NCI-H69 (cell line): ENCODE measurements around the gene TTC1.

Experiments used
- DNase-seq: peaks from one replicate; lab custom pipeline; 2025; lab: John Stamatoyannopoulos, UW

Gene TTC1

GRCh38 chr5:160088805-160089204 is 79.9 kb downstream of the TTC1 start:
- DNase-seq, result no peak

DNA sequence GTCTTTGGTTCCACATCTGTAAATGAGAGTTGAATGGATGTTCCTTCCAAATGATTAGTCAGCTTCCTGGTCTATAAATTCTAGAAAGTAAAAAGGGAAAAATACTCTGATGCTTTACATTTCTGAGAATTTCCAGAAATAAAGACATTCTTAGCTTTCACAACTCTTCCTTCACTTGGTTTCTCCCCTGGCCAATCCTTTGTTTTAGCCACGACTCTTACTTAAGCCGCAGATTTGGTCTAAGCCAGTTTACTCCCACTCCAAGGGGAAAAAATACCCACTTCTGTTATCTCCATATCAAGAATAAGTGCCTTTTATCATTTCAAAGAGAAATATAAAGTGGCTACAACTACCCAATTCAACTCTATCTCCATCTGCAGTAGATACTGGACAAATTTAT is 80.6 kb downstream of the TTC1 start:
- no peak for DNase-seq

- DNase-seq, result no peak
Measured at GRCh38 chr5:160090059-160090458, 81.1 kb downstream of the TTC1 start.

DNA sequence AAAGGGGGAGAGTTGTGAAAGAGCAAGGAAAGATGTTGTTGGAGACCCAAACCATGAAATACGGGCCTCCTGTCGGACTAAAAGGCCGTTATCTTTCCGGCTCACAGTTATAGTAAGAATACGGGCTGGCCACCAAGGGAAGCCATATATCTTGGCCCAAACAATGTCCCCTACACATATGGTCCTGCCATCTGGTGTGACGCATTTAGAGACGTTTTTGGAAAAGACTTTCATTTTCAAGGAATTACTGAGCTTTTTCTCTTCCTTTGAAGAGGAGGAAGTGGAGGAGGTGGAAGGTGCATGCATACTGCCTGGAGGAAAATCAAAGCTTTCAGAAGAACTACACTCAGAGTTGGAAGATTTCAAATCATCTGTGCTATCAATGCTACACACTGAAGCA is 83.6 kb downstream of the TTC1 start:
- DNase-seq, result no peak

DNA sequence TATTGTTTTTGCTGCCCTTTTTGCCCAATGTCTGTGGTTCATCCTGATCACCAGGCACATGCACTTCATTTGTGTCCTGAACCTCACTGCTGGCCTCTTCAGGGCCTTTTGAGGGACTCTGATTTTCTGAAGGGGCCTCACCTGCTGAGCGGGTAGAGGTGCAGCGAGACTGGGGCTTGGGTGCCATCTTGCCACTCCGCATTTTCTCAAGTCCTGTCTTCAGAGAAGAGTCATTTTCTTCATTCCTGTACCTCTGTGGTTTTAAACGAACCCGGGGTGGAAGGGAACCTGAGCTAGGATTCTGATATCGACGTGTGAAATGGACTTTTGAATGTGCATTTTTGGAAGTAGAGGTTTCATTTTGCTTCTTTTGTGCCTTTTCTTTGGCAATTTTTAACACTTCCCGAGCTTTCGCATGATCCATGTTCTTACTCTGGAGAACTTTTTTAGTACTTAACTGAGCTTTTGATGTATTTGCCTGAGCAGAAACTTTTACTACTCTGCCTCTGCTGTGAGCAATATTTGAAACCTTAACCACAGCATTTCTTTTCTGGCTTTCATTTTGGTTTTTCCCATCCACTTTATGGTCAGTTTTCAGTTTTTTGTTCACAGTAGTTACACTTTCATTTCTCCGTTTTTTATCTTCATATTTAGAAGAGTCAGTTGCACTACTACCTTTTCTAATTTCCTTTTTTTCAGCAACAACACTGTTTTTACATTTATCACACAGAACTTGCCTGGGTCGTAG is 84.2 kb downstream of the TTC1 start:
- DNase-seq, result no peak

GRCh38 chr5:160096178-160096577 is 87.2 kb downstream of the TTC1 start:
- no peak for DNase-seq

- DNase-seq, result no peak
Measured at GRCh38 chr5:160097991-160098390, 89.1 kb downstream of the TTC1 start.

DNA sequence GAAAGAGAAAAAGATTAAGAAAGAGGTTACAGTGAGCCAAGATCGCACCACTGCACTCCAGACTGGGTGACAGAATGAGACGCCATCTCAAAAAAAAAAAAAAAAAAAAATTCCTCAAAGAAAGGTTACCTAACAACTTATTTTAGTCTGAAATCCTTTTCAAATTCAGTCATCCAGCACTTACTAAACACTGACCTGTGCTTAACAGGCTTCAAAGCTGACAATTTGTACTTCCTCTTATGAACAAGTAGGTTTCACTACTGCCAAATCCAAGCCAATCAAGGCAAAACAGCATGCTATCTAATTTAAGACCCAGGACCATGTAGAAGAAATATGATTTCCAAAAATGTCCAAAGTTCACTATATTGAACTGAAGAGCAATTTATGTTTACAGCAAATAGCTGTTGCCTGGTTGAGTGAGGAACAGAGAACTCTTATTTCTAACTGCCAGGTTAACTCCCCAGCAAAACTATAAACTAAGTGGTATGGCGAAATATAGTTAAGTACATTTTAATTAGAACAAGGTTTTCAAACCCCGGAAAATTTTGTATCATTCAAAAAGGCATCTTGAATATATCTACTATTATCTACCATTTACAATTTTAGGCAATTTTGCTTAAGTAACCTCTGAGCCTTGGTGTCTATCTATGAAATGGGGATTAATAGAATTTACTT is 96.9 kb downstream of the TTC1 start:
- peak; percentile 65 for DNase-seq

GRCh38 chr5:160108124-160108523 is 99.2 kb downstream of the TTC1 start:
- no peak for DNase-seq
